Right kidney (tissue), 1 donor: ENCODE data around the gene TUFT1.

ENCODE experiments used
- DNase-seq: peaks from one replicate; pipeline ENCODE4 v3.0.0-alpha.2; 2016

Gene TUFT1

DNA sequence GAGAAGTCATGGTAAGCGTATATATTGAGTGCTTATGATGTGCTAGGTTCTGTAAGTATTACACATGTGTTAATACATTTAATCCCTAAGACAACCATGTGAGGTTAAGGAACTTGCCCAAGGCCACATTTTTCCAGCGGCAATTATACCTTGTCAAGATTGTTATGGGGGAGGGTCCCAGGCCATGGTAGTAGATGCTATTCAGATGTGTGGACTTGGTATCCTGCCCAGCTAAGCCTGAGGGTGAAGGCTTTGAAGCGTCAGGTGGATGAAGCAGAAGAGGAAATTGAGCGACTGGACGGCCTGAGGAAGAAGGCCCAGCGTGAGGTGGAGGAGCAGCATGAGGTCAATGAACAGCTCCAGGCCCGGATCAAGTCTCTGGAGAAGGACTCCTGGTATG, 3.6 kb upstream of the TUFT1 start:
- DNase-seq, result no peak

DNA sequence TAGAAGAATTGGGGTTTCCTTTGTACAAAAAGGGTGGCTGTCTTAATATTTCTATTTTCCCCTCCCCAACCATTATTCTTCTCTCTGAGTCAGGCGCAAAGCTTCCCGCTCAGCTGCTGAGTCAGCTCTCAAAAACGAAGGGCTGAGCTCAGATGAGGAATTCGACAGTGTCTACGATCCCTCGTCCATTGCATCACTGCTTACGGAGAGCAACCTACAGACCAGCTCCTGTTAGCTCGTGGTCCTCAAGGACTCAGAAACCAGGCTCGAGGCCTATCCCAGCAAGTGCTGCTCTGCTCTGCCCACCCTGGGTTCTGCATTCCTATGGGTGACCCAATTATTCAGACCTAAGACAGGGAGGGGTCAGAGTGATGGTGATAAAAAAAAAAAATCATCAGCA, 3.0 kb upstream of the TUFT1 start:
- no peak for DNase-seq

DNA sequence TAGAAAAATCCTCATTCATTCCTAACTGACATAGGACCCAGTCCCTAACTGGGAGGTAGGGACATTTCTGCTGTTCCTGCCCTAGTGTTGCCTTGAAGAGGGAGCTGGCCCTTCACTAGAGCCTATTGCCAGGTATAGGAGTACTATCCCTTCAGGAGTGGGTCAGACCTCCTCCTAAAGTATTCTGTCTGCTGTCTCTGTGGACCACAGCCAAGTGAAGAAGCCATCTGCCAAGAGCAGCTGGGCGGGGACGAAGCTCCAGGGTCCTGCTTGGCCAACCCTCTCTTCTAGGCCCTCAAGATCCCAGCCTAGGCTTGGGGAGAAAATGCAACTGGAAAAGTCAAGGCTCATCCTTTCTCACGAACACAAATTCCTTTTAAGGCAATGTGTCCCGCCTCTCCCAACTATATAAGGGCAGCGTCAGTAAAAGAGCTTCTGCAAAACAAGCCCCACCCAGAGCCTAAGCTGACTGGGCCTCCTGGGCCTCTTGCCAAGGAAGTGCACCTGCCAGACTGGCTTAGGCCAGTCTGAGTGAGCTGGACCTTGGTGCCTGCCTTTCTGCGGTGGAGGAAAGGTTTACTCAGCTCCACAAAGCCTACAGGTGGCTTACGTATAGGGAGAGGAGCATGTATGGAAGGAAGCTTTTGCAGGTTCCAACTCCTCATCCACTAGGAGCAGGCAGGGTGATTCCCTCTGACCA, 638 bp upstream of the TUFT1 start:
- DNase-seq, result no peak

DNA sequence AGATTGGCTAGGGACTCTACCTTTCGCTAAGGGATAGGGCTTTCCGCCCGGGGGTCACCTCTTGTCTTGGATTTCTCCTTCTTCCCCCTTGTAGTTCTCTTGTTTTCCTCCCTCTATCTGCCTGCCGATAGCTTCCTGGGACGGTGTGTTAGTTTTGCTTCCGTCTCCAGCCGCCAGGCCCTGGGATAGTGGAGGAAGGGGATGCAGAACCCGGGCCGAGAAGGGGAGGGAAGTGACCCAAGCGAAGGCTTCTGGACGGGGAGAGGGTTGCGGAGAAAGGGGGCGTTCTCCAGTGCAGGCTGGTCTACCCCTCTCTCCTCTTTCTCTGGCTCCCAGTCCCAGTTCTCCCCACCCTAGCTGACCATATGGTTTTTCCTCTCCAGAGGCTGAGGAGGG, 871 bp downstream of the TUFT1 start:
- no peak for DNase-seq

DNA sequence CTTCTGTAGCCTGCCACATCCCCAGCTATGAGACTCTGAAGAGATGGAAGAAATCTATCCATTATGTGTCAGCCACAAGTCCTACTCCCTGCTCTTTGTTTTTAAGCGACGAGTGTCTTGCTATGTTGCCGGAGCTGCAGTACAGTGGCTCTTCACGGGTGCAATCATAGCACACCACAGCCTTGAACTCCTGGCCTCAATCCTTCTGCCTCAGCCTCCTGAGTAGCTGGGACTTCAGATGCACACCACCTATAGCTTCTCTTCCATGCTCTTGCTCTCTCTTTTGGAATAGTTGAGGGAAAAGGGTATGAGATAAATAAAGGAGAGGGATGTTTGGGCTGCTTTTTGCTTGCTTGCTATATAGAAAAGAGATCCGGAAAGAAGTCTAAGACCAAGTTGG, 1.6 kb downstream of the TUFT1 start:
- DNase-seq, result no peak

DNA sequence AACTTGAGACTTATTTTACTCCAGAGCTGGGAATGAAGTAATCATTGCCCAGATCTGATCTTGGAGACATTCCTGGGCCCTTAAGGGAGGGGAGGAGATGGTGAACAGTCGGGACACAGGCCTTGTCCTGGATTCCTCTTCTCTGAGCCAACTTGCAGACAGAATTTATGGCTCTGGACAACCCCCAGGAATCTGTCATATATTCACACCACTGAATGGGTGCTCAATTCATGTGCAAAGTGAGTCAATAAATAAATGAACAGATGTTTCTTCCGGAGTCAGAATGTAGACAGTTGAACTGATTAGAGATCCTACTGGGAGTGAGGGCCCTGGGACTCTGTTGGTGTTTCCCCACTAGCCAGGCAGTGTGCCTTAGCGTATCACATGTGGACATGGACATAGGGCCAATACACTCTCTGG, 2.6 kb downstream of the TUFT1 start:
- DNase-seq, result no peak

DNA sequence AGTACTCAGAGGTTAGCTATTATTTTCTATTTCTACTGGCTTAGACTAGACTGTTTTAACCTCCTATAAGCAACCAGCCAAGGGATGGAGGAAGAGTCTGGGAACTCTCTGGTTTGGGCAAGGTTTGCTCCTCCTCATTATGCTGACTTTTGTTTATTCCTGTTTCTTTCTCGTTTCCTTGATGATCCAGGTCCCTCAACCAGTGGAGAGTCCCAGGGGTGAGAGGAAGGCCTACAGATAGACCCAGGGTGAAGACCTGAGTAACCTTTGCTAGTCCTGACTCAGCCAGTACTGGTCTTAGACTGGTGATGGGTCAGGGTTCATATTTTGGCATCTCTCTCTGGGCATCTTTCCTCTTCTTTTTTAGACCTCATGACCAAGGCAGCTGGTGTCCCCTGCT, 5.4 kb downstream of the TUFT1 start:
- no peak for DNase-seq

DNA sequence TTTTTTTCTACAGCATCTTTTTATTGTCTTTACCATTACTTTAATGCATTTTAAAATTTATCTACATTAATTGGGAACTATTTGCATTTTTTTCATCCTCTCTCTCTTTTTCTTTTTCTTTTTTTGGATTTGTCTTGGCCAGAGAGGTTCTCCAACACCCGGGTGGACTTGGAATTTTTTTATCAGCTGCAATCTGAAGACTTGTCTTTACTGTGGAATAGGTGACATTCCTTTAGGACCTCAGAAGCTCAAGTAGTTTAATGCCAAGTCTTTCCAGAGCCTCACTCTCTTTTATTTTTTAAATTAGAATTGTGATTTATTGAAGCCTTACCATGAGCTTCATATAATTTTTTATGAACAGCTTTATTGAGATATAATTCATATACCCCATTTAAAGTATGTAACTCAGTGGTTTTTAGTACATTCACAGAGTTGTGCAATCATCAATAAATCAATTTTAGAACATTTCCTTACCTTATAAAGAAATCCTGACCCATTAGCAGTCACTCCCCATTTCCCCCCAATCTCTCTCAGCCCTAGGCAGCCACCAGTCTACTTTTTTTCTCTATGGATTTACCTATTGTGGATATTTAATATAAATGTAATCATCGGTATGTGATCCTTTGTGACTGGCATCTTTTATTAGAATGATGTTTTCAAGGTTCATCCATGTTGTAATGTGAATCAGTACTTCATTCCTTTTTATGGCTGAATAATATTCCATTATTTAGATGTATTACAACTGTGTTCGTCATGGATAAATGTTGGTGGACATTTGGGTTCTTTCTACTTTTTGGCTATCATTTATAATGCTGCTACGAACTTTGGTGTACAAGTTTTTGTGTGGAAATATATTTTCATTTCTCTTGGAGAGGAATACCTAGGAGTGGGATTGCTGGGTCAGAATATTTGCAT, 6.2 kb downstream of the TUFT1 start:
- DNase-seq, result no peak

DNA sequence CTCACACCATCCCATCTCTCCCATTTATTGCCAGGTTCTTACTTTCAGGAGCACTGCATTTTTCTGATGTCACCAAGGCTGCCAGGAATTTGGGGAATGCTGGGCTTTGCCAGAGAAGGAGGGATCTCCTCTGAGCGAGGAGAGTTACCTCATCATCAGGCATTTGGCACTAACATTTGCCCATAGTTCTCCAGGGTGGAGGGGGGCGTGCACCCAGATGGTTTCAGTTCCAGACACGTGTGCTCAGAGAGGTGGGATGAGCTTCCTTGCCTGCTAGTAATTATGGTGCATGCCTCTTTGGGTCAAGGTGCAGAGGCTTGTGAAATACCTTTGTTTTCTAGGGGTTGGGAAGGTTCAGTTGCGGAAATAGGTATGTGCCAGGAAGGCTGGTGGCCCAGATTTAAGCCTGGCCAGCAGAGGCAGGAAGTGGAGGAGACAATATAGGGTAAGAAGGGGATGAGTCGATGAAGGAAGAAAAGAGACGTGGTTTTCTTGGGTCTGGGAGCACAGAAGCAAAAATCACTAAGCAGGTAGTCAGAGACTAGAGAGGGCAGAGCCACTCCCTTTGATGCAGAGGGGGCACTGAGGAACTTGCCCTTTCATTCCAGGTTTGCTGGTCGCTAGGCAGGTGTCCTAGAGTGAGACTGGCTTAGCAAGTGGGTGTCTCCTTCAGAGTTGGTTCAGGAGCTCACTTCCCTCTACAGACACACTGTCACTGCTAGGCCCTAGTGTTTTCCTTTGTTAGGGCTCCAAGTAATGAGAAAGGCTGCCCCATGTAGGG, 7.2 kb downstream of the TUFT1 start:
- DNase-seq, result no peak

DNA sequence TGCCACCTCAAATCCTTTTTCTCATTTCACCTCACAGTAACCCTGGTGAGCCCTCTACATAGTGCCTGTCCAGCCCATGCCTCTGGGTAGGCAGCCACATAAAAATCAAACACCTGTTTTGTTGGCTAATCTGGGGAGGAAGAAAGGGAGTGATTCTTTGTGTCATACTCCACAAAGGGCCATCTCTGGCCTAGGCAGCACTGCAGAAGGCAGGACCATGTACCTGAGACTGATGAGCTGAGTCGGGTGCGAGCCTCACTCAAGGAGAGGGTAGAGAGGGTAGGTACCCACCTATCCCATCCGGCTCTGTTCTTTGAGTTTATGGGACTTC, 7.8 kb downstream of the TUFT1 start:
- DNase-seq, result no peak

DNA sequence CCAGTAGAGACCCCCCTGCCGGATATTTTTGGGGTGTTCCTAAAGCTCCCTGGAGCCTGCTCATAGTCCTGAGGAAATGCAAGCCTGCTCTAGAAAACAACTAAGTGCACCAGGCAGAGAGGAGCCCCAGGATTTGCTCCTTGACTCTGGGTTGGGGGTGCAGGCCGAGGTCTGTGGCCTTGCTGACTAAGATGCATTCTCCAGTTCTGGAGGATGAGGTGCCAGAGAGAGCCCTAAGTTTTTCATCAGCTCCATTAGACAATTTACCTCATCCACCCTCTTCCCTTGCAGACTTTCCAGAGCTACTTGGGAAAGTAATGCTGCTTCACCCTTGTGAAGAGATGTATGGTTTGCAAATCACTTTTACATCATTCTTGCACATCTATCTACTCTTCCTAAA, 9.1 kb downstream of the TUFT1 start:
- no peak for DNase-seq

DNA sequence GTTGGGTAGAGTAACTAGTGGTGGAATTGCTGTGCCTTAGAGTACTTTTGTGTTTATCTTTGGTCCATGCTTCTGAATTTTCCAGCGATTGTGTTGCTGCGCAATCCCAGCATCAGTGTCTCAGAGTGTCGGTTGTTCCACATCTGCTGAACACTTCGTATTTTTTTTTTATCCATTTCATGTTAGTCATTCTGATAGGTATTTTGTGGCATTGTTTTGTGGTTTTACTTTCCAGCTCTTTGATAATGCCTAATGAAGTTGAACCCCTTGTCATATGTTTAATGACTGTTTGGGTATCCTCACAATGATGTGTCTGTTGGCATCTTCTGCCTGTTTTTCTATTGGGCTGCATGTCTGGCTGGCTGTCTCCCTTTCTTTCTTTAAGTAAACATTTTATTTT, 13.6 kb downstream of the TUFT1 start:
- no peak for DNase-seq

DNA sequence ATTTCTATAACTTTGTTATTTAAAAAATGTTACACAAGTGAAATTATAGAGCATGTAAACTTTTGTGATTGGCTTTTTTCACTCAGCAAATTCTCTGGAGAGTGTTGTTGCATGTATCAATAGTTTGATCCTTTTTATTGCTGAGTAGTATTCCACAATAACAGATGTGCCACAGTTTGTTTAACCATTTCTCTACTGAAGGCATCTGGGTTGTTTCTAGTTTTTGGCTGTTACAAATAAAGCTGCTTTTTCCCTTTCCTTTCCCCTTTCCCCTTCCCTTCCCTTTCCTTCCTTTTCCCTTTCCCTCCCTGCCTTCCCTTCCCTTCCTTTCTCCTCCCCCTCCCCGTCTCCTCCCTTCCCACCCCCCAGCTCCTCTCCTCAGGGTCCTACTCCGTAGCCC, 15.9 kb downstream of the TUFT1 start:
- DNase-seq, result no peak

DNA sequence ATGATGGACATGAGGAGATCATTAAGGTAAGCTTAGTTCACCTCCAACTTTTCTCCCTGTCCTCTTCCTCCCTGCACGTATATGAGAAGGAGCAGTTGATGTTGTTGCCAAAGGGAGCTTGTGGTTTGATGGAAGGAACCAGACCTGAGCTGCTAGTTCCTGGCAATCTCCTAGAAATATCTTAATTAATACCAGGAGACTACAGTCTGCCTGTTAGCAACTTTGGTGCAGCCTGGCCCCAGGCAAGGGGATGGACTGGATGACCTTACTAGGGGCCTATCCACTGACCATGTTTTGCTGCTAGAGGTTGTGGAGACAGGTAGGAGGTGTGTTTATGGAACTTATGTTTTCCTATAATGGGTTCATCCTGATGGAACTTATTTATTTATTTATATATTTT, 22.6 kb downstream of the TUFT1 start:
- no peak for DNase-seq

DNA sequence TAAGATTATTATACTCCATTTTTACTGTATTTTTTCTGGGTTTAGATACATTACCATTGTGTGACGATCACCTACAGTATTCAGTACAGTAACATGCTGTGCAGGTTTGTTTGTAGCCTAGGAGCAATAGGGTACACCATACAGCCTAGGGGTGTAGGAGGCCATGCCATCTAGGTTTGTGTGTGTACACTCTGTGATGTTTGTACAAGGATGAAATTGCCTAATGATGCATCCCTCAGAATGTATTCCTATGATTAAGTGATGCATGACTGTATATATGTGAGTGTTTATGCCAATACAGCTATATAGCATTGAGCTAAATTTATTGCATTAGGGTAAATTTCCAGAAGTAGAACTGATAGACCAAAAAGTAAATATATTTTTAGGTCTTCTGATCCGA, 23.3 kb downstream of the TUFT1 start:
- no peak for DNase-seq

DNA sequence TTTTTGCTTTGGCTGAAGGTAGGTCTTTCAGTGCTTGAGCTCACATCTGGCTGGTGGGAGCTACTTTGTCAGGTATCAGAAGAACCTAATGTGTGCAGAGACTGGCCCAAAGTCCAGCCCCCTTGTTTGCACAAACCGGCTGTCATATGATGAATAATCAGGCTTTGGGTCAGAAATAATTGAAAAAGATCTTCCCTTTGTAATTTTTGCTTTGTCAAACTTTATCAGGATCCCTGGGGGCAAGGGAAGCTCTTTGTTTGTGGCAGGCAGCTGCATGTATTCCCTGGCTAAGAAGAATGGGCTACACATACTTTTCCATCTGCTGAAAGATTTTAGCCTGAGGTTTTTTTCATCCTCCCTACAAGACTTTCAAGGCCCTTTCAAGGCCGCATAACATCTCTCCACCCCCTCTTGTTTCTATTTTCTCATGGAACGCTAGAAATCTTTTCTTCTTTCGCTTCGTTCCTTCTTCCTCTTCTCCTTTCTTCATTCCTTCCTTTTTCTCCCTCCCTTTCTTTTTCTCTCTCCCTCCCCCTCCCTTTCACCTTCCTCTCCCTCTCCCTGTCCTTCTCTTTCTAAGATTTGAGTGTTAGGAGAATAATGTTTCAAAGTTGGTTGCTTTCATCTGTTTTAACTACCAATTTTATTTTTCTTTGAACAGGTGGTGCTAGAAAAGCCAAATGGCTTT, 25.5 kb downstream of the TUFT1 start:
- DNase-seq, result no peak

DNA sequence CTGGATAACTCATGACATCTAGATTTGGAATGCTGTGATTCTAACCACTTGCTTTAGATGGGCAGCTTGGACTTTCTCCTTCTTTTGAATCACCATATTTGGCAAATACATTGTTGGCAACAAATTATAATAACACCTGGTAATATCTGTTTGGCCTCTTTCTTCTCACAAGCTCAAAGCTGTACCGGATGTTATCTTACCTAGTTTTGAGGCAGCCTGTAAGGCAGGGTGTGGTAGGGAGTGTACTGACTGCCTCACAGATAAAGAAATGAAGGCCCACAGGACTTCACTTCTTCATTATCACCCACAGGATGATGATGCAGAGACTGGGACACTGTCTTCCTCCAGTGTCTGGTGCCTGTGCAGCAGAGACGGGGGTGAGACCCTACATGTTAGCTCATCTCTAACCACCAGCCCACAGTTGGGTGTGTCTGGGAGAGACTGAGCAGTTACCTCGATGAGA, 28.5 kb downstream of the TUFT1 start:
- no peak for DNase-seq

DNA sequence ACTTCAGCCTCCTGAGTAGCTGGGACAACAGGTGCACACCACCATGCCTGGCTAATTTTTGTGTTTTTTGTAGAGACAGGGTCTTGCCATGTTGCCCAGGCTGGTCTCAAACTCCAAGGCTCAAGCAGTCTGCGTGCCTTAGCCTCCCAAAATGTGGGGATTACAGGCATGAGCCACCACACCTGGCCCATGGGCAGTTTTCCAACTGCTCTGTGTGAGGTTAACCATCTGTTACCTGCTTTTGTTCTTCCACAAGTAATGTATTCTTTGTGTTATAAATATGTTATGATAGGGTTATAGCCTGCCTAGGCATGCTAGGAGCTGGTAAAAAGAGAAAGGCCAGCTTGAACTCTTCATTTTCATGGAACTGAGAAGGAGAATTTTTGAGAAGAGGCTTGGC, 30.7 kb downstream of the TUFT1 start:
- no peak for DNase-seq

DNA sequence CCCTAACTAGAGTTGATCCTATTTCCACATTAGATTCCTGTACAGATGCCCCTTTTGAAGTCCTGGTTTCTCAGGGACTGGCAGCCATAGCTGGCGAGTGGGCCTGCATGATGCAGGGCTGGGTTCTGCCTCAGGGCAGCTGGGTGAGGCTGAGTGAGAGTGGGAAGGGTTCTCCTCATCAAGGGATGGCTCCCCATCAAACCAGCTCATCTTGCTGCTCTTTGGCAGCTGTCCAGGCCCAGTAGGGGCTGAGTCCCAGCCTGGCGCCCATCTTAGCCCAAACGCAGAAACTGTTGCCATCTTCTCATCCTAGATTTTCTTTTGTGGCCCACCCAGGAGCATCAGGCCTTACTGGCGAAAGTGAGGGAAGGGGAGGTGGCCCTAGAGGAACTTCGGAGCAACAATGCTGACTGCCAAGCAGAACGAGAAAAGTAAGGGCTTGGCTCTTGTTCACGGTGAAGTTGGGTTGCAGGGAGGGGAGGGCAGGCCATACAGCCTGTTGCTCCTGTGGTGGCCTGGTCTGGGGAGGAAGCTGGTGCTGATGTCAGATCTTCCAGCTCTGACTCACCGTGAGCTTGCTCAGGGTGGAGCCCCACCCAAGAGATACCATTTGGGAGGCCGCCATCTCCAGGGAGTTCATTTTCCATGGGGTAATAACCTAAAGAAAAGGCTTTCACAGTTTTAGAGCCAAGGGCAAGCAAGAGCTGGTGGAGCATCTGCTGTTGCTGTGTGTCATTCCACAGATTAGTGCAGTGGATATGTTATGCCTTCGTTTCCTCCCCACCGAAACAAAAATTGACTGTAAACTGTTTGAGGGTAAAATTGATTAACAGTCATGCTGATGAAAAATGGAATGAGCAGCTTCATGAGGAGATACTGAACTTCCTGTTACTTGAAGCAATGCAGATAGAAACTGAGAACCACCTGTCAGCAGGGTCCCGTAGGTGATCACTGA, 34.7 kb downstream of the TUFT1 start:
- no peak for DNase-seq

DNA sequence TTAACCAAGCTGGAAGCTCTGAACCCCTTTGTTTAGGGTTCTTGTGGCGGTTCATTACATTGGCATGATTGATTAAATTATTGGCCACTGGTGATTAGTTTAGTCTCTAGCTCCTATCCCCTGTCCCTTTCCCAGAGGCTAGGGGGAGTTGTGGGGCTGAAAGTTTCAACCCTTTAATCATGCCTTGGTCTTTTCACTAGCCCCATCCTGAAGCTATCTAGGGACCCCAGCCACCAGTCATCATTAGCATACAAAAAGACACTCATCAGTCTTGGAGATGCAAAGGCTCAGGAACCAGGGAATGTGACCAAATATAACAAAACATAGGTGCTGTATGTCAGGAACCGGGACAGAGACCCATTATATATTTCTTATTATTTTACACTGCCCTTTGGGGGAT, 37.1 kb downstream of the TUFT1 start:
- DNase-seq, result no peak

DNA sequence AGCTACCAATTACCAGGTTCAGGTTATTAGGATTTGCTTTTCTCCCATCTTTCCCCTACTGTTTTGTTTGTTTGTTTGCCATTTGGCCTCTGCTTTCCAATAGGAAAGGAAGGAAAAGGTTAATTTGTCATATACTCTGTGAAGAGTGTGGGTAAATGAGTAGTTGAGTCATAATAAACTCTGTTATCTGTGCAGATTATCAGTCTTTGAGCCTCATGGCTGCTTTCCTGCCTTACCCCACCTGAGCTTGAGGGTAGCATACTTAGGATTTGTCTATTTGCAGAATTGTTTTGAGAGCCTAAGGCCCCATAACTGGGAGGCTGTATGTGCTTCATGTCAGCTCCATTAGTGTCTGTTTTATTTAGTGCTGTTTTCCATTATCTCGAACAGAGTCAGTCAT, 38.8 kb downstream of the TUFT1 start:
- DNase-seq, result no peak
